Glutamatergic neuron (in vitro differentiated cells): Measurements from ENCODE around the gene RASGRF1. TPM values are rescaled to one million over a fixed set of nuclear protein-coding genes. Genes with fewer than 3 reads are reported as not detected.

Source experiments
- DNase-seq: peaks from one replicate; pipeline ENCODE4 v3.0.0; 2022
- H3K27ac Mint-ChIP-seq: one replicate; pipeline ENCODE4 v1.8.0; 2020; ENCODE audit warnings: mild to moderate bottlenecking, mixed read lengths, inconsistent platforms; ENCODE audit not compliant: unreplicated experiment
- H3K27me3 Mint-ChIP-seq: one replicate; pipeline ENCODE4 v1.8.0; 2020; ENCODE audit warnings: mild to moderate bottlenecking, moderate library complexity, mixed read lengths, inconsistent platforms; ENCODE audit not compliant: unreplicated experiment
- H3K36me3 Mint-ChIP-seq: one replicate; pipeline ENCODE4 v1.8.0; 2020; ENCODE audit warnings: mild to moderate bottlenecking, mixed read lengths, inconsistent platforms; ENCODE audit not compliant: unreplicated experiment
- H3K4me1 Mint-ChIP-seq: one replicate; pipeline ENCODE4 v1.8.0; 2020; ENCODE audit warnings: mild to moderate bottlenecking, low read depth, mixed read lengths, inconsistent platforms; ENCODE audit not compliant: unreplicated experiment
- H3K4me3 Mint-ChIP-seq: one replicate; pipeline ENCODE4 v1.8.0; 2020; ENCODE audit warnings: mild to moderate bottlenecking, mixed read lengths, inconsistent platforms; ENCODE audit not compliant: unreplicated experiment
- H3K9me3 Mint-ChIP-seq: one replicate; pipeline ENCODE4 v1.8.0; 2020; ENCODE audit warnings: mild to moderate bottlenecking, moderate library complexity, mixed read lengths, inconsistent platforms; ENCODE audit not compliant: unreplicated experiment
- total RNA-seq: library from RNA; stranded (reverse); fragmentation: NEBNext Ultra II Directional; extraction: Animal tissue kit (Norgen Biotek cat#: 25700); gene quantifications from one replicate; pipeline ENCODE4 v1.2.1, GENCODE V29; 2021; ENCODE audit not compliant: unreplicated experiment
- TF ChIP-seq, protein P1 (sequence below): fragments of 200-600 bp; sonication (generic); IDR thresholded peaks from one replicate; pipeline ENCODE4 v1.5.0; 2021; ENCODE audit not compliant: partially characterized antibody, unreplicated experiment

The RASGRF1 gene
- total RNA-seq, 1 donor from 2014 or later = 0.32 TPM

DNA sequence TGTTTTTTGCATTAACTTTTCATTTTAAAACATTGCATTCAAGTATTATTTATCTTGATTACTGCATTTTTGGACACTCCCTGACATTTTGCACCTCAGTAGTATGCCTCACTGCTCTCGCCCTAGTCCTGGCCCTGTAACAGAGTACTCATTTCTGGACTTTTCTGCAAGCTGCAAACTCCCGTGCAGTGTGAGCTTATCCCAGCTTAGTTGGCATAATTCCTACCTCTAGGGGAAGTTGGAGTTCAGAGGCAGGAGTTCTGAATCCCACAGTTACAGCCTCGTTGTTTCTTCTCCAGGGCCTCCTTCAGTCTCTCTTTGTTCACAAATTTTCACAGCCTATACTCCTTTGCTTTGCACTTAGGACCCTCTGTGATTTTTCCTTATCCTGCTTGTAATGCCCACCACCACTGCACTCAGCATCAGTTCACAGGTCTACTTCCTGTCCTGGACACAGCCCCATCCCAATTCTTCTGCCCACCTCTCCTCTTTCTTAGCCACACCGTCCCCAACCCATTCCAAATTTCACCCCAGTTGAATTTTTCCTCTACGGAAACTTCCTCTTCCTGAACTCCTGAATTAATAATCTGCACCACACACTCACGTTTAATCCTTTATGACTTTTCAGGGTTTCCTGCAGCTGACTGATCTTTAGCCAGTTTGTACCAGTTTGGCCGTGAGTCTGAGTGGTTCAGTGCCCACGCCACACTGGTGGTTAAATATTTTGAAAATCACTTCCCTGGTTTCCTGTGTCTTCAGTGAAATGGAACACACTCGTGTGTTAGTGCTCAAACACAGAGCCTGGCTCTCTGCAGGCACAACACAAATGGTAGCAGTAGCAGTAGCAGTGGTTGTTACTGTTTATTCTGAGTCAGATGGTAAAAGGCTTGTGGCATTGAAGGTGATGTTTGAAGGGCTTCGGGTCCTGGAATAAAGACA, 139.4 kb downstream of the RASGRF1 start:
- H3K27ac Mint-ChIP-seq = no peak overlapping the region
- DNase-seq = no peak

GRCh38 chr15:78950343-78950742, 140.2 kb downstream of the RASGRF1 start:
- no peak overlapping the region for H3K27ac Mint-ChIP-seq
- H3K4me1 Mint-ChIP-seq = no peaks in the 10 kb centered on the region
- H3K36me3 Mint-ChIP-seq = no peaks in the 10 kb centered on the region
- TF ChIP-seq, protein P1, sequence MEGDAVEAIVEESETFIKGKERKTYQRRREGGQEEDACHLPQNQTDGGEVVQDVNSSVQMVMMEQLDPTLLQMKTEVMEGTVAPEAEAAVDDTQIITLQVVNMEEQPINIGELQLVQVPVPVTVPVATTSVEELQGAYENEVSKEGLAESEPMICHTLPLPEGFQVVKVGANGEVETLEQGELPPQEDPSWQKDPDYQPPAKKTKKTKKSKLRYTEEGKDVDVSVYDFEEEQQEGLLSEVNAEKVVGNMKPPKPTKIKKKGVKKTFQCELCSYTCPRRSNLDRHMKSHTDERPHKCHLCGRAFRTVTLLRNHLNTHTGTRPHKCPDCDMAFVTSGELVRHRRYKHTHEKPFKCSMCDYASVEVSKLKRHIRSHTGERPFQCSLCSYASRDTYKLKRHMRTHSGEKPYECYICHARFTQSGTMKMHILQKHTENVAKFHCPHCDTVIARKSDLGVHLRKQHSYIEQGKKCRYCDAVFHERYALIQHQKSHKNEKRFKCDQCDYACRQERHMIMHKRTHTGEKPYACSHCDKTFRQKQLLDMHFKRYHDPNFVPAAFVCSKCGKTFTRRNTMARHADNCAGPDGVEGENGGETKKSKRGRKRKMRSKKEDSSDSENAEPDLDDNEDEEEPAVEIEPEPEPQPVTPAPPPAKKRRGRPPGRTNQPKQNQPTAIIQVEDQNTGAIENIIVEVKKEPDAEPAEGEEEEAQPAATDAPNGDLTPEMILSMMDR = no peak
- DNase-seq = no peak
- peaks cover 6% of the 10 kb centered on the region for H3K27me3 Mint-ChIP-seq
- no peak overlapping the region for H3K4me3 Mint-ChIP-seq
- H3K9me3 Mint-ChIP-seq = peaks cover 5% of the 10 kb centered on the region

More for the DNA sequence above, 139.4 kb downstream of the RASGRF1 start:
- TF ChIP-seq, protein P1 = no peak
- Mint-ChIP-seq H3K36me3 (no peaks in the 10 kb centered on the region), H3K9me3 (peaks cover 5% of the 10 kb centered on the region), H3K27me3 (peaks cover 6% of the 10 kb centered on the region), H3K4me1 (no peaks in the 10 kb centered on the region), H3K4me3 (no peak overlapping the region)

DNA sequence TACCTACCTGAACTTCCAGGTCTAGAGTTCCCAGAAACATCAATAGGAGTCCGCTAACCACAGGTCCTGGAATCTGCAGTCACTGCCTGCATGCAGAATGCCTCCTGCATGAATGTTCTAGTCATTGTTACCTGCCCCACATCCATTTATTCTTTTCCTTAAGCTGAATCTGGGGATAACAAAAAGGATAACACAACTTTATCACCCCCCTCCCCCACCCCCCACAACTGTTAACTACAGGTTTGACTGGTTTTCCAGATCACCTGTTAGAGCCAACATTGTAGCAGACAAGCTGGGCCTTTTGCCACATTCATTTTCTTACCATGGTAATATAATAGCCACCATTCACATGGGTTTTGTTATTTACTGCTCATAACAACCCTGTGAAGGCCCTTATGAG, 141.1 kb downstream of the RASGRF1 start:
- Mint-ChIP-seq H3K4me3 (no peak overlapping the region), H3K27me3 (peaks cover 6% of the 10 kb centered on the region), H3K27ac (no peak overlapping the region), H3K36me3 (no peaks in the 10 kb centered on the region), H3K9me3 (peaks cover 3% of the 10 kb centered on the region), H3K4me1 (no peaks in the 10 kb centered on the region)
- TF ChIP-seq, protein P1 = no peak
- no peak for DNase-seq

- Mint-ChIP-seq H3K27ac (no peak overlapping the region), H3K36me3 (no peaks in the 10 kb centered on the region), H3K27me3 (peaks cover 6% of the 10 kb centered on the region), H3K9me3 (peaks cover 2% of the 10 kb centered on the region), H3K4me3 (no peak overlapping the region), H3K4me1 (no peaks in the 10 kb centered on the region)
- TF ChIP-seq, protein P1 = no peak
- DNase-seq = no peak
These were observed 143.1 kb downstream of the RASGRF1 start for GRCh38 chr15:78947506-78947905.

- peaks cover 5% of the 10 kb centered on the region for H3K27me3 Mint-ChIP-seq
These were observed 144.1 kb downstream of the RASGRF1 start for GRCh38 chr15:78946493-78946892.

More at GRCh38 chr15:78946493-78946892, 144.1 kb downstream of the RASGRF1 start:
- DNase-seq = no peak
- no peak overlapping the region for H3K27ac Mint-ChIP-seq
- no peaks in the 10 kb centered on the region for H3K36me3 Mint-ChIP-seq
- H3K4me1 Mint-ChIP-seq = no peaks in the 10 kb centered on the region
- peaks cover 2% of the 10 kb centered on the region for H3K9me3 Mint-ChIP-seq
- no peak overlapping the region for H3K4me3 Mint-ChIP-seq
- TF ChIP-seq, protein P1 = no peak
